Neural cell (in vitro differentiated cells): ENCODE data around the gene SLC18A3. TPM values are rescaled to one million over a fixed set of nuclear protein-coding genes. Genes with fewer than 3 reads are reported as not detected.

Source experiments
- H2AFZ ChIP-seq: fragments of 200-600, 300-800 bp; sonication (generic), shearing (Covaris generic); 2 replicates; pipeline ENCODE4 v1.6.0; 2014; ENCODE audit warnings: low read depth, mild to moderate bottlenecking, antibody characterized with exemption, low read length, moderate library complexity
- H3F3A ChIP-seq: fragments of 200-600 bp; shearing (Covaris generic); 2 replicates; pipeline ENCODE4 v1.6.1; 2016; ENCODE audit warnings: mild to moderate bottlenecking, moderate library complexity, mixed read lengths, antibody characterized with exemption, low read length; ENCODE audit not compliant: insufficient read depth, poor library complexity, severe bottlenecking
- H3K27ac ChIP-seq: fragments of 200-600, 300-800 bp; sonication (generic), shearing (Covaris generic); 2 replicates; pipeline ENCODE4 v1.5.1; 2014; ENCODE audit warnings: mild to moderate bottlenecking, low read length, moderate library complexity
- H3K27me3 ChIP-seq: fragments of 300-800, 200-600 bp; sonication (generic), shearing (Covaris generic); 2 replicates; pipeline ENCODE4 v1.6.0; 2014; ENCODE audit warnings: mild to moderate bottlenecking, low read depth, low read length, moderate library complexity; ENCODE audit not compliant: insufficient read depth
- H3K36me3 ChIP-seq: fragments of 300-800, 200-600 bp; sonication (generic), shearing (Covaris generic); 2 replicates; pipeline ENCODE4 v1.5.1; 2014; ENCODE audit warnings: mild to moderate bottlenecking, antibody characterized with exemption, low read length, moderate library complexity; ENCODE audit not compliant: insufficient read depth
- H3K4me2 ChIP-seq: fragments of 300-800, 200-600 bp; sonication (generic), shearing (Covaris generic); 2 replicates; pipeline ENCODE4 v1.6.0; 2014; ENCODE audit warnings: mild to moderate bottlenecking, low read length
- H3K4me3 ChIP-seq: fragments of 300-800, 200-600 bp; sonication (generic), shearing (Covaris generic); 2 replicates; pipeline ENCODE4 v1.5.1; 2014; ENCODE audit warnings: mild to moderate bottlenecking, low read length, moderate library complexity
- H3K79me2 ChIP-seq: fragments of 200-600 bp; shearing (Covaris generic); replicated peaks from 2 replicates; pipeline ENCODE4 v1.6.0; 2014; ENCODE audit warnings: mild to moderate bottlenecking, low read length, moderate library complexity; ENCODE audit not compliant: insufficient read depth
- H3K9ac ChIP-seq: fragments of 300-800, 200-600 bp; sonication (generic), shearing (Covaris generic); 2 replicates; pipeline ENCODE4 v1.6.1; 2016; ENCODE audit warnings: mild to moderate bottlenecking, low read length, mixed read lengths
- H3K9me2 ChIP-seq: fragments of 200-600 bp; shearing (Covaris generic); 2 replicates; pipeline ENCODE4 v1.6.1; 2016; ENCODE audit warnings: mild to moderate bottlenecking, low read length, mixed read lengths; ENCODE audit not compliant: insufficient read depth
- H3K9me3 ChIP-seq: fragments of 200-600, 300-800 bp; sonication (generic), shearing (Covaris generic); 2 replicates; pipeline ENCODE4 v1.6.1; 2016; ENCODE audit warnings: mild to moderate bottlenecking, mixed run types, low read length, moderate library complexity, mixed read lengths
- H4K20me1 ChIP-seq: fragments of 200-600 bp; shearing (Covaris generic); 2 replicates; pipeline ENCODE4 v1.6.1; 2016; ENCODE audit warnings: mild to moderate bottlenecking, mixed run types; ENCODE audit not compliant: insufficient read depth
- EP300 ChIP-seq: fragments of 450-650 bp; conservative IDR thresholded peaks from 2 replicates; pipeline ENCODE4 v1.6.1; 2014; ENCODE audit warnings: antibody characterized with exemption, mild to moderate bottlenecking, moderate library complexity; ENCODE audit not compliant: poor library complexity, severe bottlenecking
- EZH2 ChIP-seq: fragments of 200-600, 300-800 bp; shearing (Covaris generic), sonication (generic); IDR thresholded peaks from 2 replicates; pipeline ENCODE4 v1.6.1; 2014; ENCODE audit warnings: antibody characterized with exemption, low read length, borderline replicate concordance, mild to moderate bottlenecking; ENCODE audit not compliant: insufficient read depth, poor library complexity, severe bottlenecking
- POLR2AphosphoS5 ChIP-seq: IDR thresholded peaks from 2 replicates; pipeline ENCODE4 v1.6.1; 2012
- RAD21 ChIP-seq: fragments of 450-650 bp; conservative IDR thresholded peaks from 2 replicates; pipeline ENCODE4 v1.6.1; 2014; ENCODE audit warnings: antibody characterized with exemption, mild to moderate bottlenecking, moderate library complexity
- SMC3 ChIP-seq: fragments of 450-650 bp; conservative IDR thresholded peaks from 2 replicates; pipeline ENCODE4 v1.6.1; 2014; ENCODE audit warnings: antibody characterized with exemption, mild to moderate bottlenecking, moderate library complexity; ENCODE audit not compliant: poor library complexity
- TAF1 ChIP-seq: IDR thresholded peaks from 2 replicates; pipeline ENCODE4 v1.6.1; 2012; ENCODE audit warnings: low read depth
- polyA plus RNA-seq: library from polyadenylated mRNA; depleted of rRNA; stranded (reverse); fragments of >200 nt; gene quantifications from 2 replicates; pipeline ENCODE4 v1.2.3, GENCODE V29; 2014
- TF ChIP-seq, protein P1 (sequence below): IDR thresholded peaks from 2 replicates; pipeline ENCODE4 v1.6.1; 2012; ENCODE audit warnings: borderline replicate concordance
- TF ChIP-seq, protein P2 (sequence below): fragments of 450-650 bp; IDR thresholded peaks from 2 replicates; pipeline ENCODE4 v1.5.1; 2014; ENCODE audit warnings: antibody characterized with exemption, mild to moderate bottlenecking, moderate library complexity; ENCODE audit not compliant: poor library complexity, severe bottlenecking

Gene SLC18A3
- polyA plus RNA-seq, 1 donor from 2014 or later, result not detected

DNA sequence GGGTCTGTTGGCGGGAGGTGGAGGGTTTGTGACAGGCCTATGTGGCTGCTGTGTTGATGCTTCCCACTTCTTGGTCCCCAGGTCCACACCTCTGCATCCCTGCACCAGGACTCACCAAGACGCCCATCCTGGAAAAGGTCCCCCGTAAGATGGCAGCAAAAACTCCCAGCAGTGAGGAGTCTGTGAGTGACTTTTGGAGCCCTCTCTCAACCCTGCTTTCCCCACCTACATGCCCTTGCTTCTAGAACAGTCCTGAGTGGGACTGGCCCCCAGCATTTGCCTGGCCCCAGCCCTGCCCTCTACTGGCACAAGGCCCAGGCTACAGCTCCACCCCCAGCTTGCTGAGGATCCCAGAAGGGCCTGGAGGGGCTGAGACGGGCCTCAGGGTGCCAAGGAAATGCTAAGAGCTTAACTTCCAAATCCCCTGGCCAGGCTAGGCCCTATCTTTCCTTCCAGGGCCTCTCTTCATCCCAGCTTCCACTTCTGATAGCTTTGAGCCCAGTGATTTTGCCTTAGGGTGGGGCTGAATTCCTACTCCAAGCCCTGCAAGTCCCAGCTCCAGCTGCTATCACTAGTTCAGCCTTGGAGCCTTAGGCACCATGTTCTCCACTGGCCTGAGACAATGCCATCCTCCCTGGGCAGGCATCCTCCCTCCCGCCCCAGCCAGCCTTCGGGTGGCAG is 6.5 kb downstream of the SLC18A3 start:
- Histone ChIP-seq H3K9ac (no peak overlapping the region), H3K79me2 (no peaks in the 10 kb centered on the region), H3K27ac (no peak overlapping the region), H4K20me1 (no peaks in the 10 kb centered on the region), H3K4me2 (no peak overlapping the region), H3F3A (no peaks in the 10 kb centered on the region), H3K27me3 (peaks cover 74% of the 10 kb centered on the region), H3K9me2 (no peaks in the 10 kb centered on the region), H3K9me3 (no peaks in the 10 kb centered on the region), H3K4me3 (no peak overlapping the region), H2AFZ (no peak overlapping the region), H3K36me3 (no peaks in the 10 kb centered on the region)
- no peak for TF ChIP-seq SMC3
- no peak for TF ChIP-seq RAD21
- TF ChIP-seq EZH2, result no peak
- no peak for TF ChIP-seq TAF1
- TF ChIP-seq EP300, result no peak

DNA sequence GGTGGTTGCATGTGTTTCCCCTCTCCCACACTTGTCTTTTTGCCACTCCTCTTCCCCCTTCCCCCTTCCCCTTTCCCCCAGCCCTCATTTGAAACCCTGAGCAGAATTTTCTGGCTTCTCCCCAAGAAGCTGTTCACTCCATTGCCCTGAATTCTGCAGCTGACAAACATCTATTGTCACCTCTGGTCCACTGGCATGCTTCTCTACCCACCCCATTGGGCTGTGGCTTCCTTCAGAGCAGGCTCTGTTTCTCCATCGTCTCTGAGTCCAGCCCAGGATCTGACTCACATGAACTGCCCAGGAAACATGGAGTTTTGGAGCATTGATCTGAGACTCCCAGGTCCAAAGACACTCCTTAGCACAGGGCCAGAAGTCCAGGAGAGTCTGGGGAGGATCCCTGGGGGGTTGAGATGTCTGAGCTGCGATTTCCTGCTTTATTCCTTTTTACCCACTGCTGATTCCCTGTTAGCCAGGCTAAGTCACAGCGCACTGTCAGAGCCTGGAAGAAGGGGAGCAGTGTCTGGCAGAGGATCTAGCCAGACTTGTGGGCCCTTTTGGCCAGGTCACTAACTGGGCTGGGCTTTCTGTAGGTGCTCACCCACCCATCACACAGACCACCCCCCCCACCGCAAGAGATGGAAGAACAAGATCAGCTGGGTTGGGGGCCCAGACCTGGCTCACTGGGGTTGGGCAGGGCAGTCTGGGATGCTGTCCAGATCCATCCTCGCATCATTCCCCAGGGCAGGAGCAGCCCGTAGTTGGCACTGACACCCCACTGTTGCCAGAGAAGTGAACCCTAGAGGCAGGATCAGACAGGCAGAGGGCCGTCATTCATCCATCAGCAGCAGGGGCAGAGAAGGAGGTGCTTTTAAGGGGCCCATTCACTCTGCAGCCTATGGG is 7.3 kb downstream of the SLC18A3 start:
- Histone ChIP-seq H3F3A (no peaks in the 10 kb centered on the region), H3K9ac (no peak overlapping the region), H3K79me2 (no peaks in the 10 kb centered on the region), H3K36me3 (no peaks in the 10 kb centered on the region), H3K9me3 (no peaks in the 10 kb centered on the region), H3K9me2 (no peaks in the 10 kb centered on the region), H3K27me3 (peaks cover 66% of the 10 kb centered on the region), H2AFZ (no peak overlapping the region), H3K4me2 (no peak overlapping the region), H3K4me3 (no peak overlapping the region), H3K27ac (no peak overlapping the region), H4K20me1 (no peaks in the 10 kb centered on the region)
- TF ChIP-seq, protein P1, sequence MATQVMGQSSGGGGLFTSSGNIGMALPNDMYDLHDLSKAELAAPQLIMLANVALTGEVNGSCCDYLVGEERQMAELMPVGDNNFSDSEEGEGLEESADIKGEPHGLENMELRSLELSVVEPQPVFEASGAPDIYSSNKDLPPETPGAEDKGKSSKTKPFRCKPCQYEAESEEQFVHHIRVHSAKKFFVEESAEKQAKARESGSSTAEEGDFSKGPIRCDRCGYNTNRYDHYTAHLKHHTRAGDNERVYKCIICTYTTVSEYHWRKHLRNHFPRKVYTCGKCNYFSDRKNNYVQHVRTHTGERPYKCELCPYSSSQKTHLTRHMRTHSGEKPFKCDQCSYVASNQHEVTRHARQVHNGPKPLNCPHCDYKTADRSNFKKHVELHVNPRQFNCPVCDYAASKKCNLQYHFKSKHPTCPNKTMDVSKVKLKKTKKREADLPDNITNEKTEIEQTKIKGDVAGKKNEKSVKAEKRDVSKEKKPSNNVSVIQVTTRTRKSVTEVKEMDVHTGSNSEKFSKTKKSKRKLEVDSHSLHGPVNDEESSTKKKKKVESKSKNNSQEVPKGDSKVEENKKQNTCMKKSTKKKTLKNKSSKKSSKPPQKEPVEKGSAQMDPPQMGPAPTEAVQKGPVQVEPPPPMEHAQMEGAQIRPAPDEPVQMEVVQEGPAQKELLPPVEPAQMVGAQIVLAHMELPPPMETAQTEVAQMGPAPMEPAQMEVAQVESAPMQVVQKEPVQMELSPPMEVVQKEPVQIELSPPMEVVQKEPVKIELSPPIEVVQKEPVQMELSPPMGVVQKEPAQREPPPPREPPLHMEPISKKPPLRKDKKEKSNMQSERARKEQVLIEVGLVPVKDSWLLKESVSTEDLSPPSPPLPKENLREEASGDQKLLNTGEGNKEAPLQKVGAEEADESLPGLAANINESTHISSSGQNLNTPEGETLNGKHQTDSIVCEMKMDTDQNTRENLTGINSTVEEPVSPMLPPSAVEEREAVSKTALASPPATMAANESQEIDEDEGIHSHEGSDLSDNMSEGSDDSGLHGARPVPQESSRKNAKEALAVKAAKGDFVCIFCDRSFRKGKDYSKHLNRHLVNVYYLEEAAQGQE, result no peak
- no peak for TF ChIP-seq EP300
- TF ChIP-seq, protein P2, sequence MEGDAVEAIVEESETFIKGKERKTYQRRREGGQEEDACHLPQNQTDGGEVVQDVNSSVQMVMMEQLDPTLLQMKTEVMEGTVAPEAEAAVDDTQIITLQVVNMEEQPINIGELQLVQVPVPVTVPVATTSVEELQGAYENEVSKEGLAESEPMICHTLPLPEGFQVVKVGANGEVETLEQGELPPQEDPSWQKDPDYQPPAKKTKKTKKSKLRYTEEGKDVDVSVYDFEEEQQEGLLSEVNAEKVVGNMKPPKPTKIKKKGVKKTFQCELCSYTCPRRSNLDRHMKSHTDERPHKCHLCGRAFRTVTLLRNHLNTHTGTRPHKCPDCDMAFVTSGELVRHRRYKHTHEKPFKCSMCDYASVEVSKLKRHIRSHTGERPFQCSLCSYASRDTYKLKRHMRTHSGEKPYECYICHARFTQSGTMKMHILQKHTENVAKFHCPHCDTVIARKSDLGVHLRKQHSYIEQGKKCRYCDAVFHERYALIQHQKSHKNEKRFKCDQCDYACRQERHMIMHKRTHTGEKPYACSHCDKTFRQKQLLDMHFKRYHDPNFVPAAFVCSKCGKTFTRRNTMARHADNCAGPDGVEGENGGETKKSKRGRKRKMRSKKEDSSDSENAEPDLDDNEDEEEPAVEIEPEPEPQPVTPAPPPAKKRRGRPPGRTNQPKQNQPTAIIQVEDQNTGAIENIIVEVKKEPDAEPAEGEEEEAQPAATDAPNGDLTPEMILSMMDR, result no peak
- no peak for TF ChIP-seq SMC3
- no peak for TF ChIP-seq POLR2AphosphoS5
- no peak for TF ChIP-seq TAF1
- no peak for TF ChIP-seq EZH2
